Measurements from ENCODE around the gene RHOD.

The RHOD gene

GRCh38 chr11:67062526-67063373, 6.1 kb downstream of the RHOD start:
- TF ChIP-seq CTCF (IDR thresholded peaks at IDR 0.05), result no peak
- H3K27ac ChIP-seq, result no peak overlapping the region
- H3K4me1 ChIP-seq (ENCODE audit: control insufficient read depth in 1 of 2, insufficient read depth in 1 of 2, low read depth in 1 of 2, low read length in 1 of 2), result no peaks in the 10 kb centered on the region
- no peaks in the 10 kb centered on the region for H3K36me3 ChIP-seq
- H3K4me3 ChIP-seq (ENCODE audit: low read depth in 1 of 2, low read length in 1 of 2), result no peak overlapping the region
- H3K27me3 ChIP-seq, result peaks cover 20% of the 10 kb centered on the region
- no peaks in the 10 kb centered on the region for H3K9me3 ChIP-seq

GRCh38 chr11:67066333-67066709, 9.7 kb downstream of the RHOD start:
- TF ChIP-seq CTCF (IDR thresholded peaks at IDR 0.05), result no peak

GRCh38 chr11:67071420-67072284, 15.0 kb downstream of the RHOD start:
- Histone ChIP-seq H3K36me3 (no peaks in the 10 kb centered on the region), H3K9me3 (no peaks in the 10 kb centered on the region), H3K27ac (no peak overlapping the region), H3K4me1 (ENCODE audit: control insufficient read depth in 1 of 2, insufficient read depth in 1 of 2, low read depth in 1 of 2, low read length in 1 of 2) (peaks cover 4 to 5% of the 10 kb centered on the region in 2 experiments), H3K27me3 (peaks cover 37% of the 10 kb centered on the region), H3K4me3 (ENCODE audit: low read depth in 1 of 2, low read length in 1 of 2) (peak overlapping the region; percentile 27 to 35)
- TF ChIP-seq CTCF (IDR thresholded peaks at IDR 0.05), result peak; percentile 71

More at GRCh38 chr11:67066333-67066709, 9.7 kb downstream of the RHOD start:
- no peak overlapping the region for H3K4me3 ChIP-seq (ENCODE audit: low read depth in 1 of 2, low read length in 1 of 2)
- no peak overlapping the region for H3K27ac ChIP-seq
- peaks cover under 1% of the 10 kb centered on the region in 2 experiments for H3K4me1 ChIP-seq (ENCODE audit: control insufficient read depth in 1 of 2, insufficient read depth in 1 of 2, low read depth in 1 of 2, low read length in 1 of 2)
- no peaks in the 10 kb centered on the region for H3K36me3 ChIP-seq
- no peaks in the 10 kb centered on the region for H3K9me3 ChIP-seq
- peaks cover 21% of the 10 kb centered on the region for H3K27me3 ChIP-seq

- H3K27ac ChIP-seq, result no peak overlapping the region
- no peaks in the 10 kb centered on the region for H3K36me3 ChIP-seq
- TF ChIP-seq CTCF (IDR thresholded peaks at IDR 0.05), result no peak
- H3K4me1 ChIP-seq (ENCODE audit: control insufficient read depth in 1 of 2, insufficient read depth in 1 of 2, low read depth in 1 of 2, low read length in 1 of 2), result peaks cover 4 to 5% of the 10 kb centered on the region in 2 experiments
- H3K27me3 ChIP-seq, result peaks cover 37% of the 10 kb centered on the region
- H3K9me3 ChIP-seq, result no peaks in the 10 kb centered on the region
- no peak overlapping the region for H3K4me3 ChIP-seq (ENCODE audit: low read depth in 1 of 2, low read length in 1 of 2)
Measured at GRCh38 chr11:67072295-67072694, 15.6 kb downstream of the RHOD start.

- no peak for TF ChIP-seq CTCF (IDR thresholded peaks at IDR 0.05)
- Histone ChIP-seq H3K4me1 (ENCODE audit: control insufficient read depth in 1 of 2, insufficient read depth in 1 of 2, low read depth in 1 of 2, low read length in 1 of 2) (peaks cover 4 to 5% of the 10 kb centered on the region in 2 experiments), H3K9me3 (no peaks in the 10 kb centered on the region), H3K27me3 (peaks cover 42% of the 10 kb centered on the region), H3K27ac (no peak overlapping the region), H3K4me3 (ENCODE audit: low read depth in 1 of 2, low read length in 1 of 2) (no peak overlapping the region), H3K36me3 (no peaks in the 10 kb centered on the region)
Measured at GRCh38 chr11:67073908-67074307, 17.3 kb downstream of the RHOD start.

All from neutrophil (primary cell).